Thyroid gland (tissue), 4 donors: ENCODE data around the gene TSC22D1. TPM values are rescaled to one million over a fixed set of nuclear protein-coding genes. Genes with fewer than 3 reads are reported as not detected.

Experiments
- DNase-seq, 2 donors: peaks; one replicate each; pipeline ENCODE4 v3.0.0-alpha.2; 2019
- H3K27ac ChIP-seq, 3 donors: fragments of 200-600 bp; sonication (generic); 1 replicate in 2 of 3; 2 replicates in 1 of 3; pipeline ENCODE4 v1.5.1; 2016 to 2019; ENCODE audit warnings: mild to moderate bottlenecking in 1 of 3, moderate library complexity in 1 of 3
- H3K27me3 ChIP-seq: fragments of 200-600 bp; sonication (generic); one replicate; pipeline ENCODE4 v1.5.1; 2019
- H3K36me3 ChIP-seq, 2 donors: fragments of 200-600 bp; sonication (generic); one replicate each; pipeline ENCODE4 v1.5.1; 2016 to 2019
- H3K4me1 ChIP-seq, 2 donors: fragments of 200-600 bp; sonication (generic); one replicate each; pipeline ENCODE4 v1.5.1; 2017 to 2019
- H3K4me3 ChIP-seq, 3 donors: fragments of 200-600 bp; sonication (generic); replicated peaks in 1 of 3; 1 replicate in 2 of 3; 2 replicates in 1 of 3; pipeline ENCODE4 v1.5.1; 2016; ENCODE audit warnings: mild to moderate bottlenecking in 1 of 3
- H3K9me3 ChIP-seq: fragments of 200-600 bp; sonication (generic); one replicate; pipeline ENCODE4 v1.5.1; 2017
- POLR2A ChIP-seq, 2 donors: fragments of 450-650 bp; IDR thresholded peaks; one replicate each; pipeline ENCODE4 v1.6.1; 2017; ENCODE audit warnings: antibody characterized with exemption in 2 of 2, mild to moderate bottlenecking in 2 of 2, moderate library complexity in 1 of 2
- WGBS, 2 donors: methylation state at CpG; one replicate each; pipeline ENCODE4 v1.1.5; 2017; 5-methylcytosine and 5-hydroxymethylcytosine counted together
- intact Hi-C: fragments of 100-400 bp; cut with DNase I; formaldehyde crosslinking; loops from one replicate; pipeline ENCODE4 v1.15.1; 2023
- total RNA-seq, 4 donors: library from RNA; depleted of rRNA; stranded (reverse); fragments of >200 nt; gene quantifications; one replicate each; pipeline ENCODE4 v1.2.3, GENCODE V29; 2016
- TF ChIP-seq, protein P1 (sequence below), 6 experiments: fragments of 200-600 bp in 3 of 6; fragments of 450-650 bp in 3 of 6; sonication (generic) in 3 of 6; IDR thresholded peaks; one replicate each; pipeline ENCODE4 v1.5.1; 2016 to 2019; ENCODE audit warnings: antibody characterized with exemption in 6 of 6, mild to moderate bottlenecking in 2 of 6, inconsistent platforms in 1 of 6, moderate library complexity in 1 of 6

The TSC22D1 gene
- total RNA-seq, 4 donors from 2014 or later: 78.0 to 103 (median 90.5) TPM

DNA sequence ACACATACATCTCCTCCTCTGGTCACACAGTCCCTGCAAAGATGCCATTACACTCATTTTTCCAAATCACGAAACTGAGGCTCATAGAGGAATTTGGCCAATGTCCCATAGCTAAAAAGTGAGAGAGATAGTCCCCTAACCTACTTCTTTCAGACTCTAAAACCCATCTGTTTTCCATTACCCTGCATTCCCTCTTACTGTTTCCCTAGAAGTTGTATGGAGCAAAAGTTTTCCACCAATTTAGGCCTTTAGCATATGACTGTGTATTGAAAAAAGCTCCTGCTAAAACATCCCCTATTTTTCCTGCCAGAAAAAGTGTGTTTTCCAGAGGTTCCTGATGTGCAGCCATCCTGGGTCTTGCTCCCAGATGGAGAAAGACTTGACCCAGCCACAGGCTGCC, 186.3 kb downstream of the TSC22D1 start:
- Histone ChIP-seq H3K27ac (no peak overlapping the region), H3K36me3 (no peaks in the 10 kb centered on the region), H3K4me1 (peaks cover 0 to 2% of the 10 kb centered on the region in 2 donors), H3K27me3 (no peaks in the 10 kb centered on the region), H3K9me3 (no peaks in the 10 kb centered on the region), H3K4me3 (no peak overlapping the region)
- no peak for DNase-seq
- WGBS, 2 donors: 84 to 89% methylated on average over 1 of the region's 1 CpG
- TF ChIP-seq POLR2A (IDR thresholded peaks at IDR 0.05): no peak
- TF ChIP-seq, protein P1, sequence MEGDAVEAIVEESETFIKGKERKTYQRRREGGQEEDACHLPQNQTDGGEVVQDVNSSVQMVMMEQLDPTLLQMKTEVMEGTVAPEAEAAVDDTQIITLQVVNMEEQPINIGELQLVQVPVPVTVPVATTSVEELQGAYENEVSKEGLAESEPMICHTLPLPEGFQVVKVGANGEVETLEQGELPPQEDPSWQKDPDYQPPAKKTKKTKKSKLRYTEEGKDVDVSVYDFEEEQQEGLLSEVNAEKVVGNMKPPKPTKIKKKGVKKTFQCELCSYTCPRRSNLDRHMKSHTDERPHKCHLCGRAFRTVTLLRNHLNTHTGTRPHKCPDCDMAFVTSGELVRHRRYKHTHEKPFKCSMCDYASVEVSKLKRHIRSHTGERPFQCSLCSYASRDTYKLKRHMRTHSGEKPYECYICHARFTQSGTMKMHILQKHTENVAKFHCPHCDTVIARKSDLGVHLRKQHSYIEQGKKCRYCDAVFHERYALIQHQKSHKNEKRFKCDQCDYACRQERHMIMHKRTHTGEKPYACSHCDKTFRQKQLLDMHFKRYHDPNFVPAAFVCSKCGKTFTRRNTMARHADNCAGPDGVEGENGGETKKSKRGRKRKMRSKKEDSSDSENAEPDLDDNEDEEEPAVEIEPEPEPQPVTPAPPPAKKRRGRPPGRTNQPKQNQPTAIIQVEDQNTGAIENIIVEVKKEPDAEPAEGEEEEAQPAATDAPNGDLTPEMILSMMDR (IDR thresholded peaks at IDR 0.05): no peak
- intact Hi-C loops: no loop called here

GRCh38 chr13:44389060-44389666, 187.0 kb downstream of the TSC22D1 start:
- H3K4me1 ChIP-seq: peaks cover 0 to 2% of the 10 kb centered on the region in 2 donors
- DNase-seq: no peak
- H3K9me3 ChIP-seq: no peaks in the 10 kb centered on the region
- WGBS, 2 donors: 76 to 89% methylated on average over 4 of the region's 4 CpGs
- no peak overlapping the region for H3K27ac ChIP-seq
- TF ChIP-seq, protein P1 (IDR thresholded peaks at IDR 0.05): no peak
- TF ChIP-seq POLR2A (IDR thresholded peaks at IDR 0.05): no peak
- intact Hi-C loops: no loop called here
- H3K4me3 ChIP-seq: no peak overlapping the region
- no peaks in the 10 kb centered on the region for H3K36me3 ChIP-seq
- no peaks in the 10 kb centered on the region for H3K27me3 ChIP-seq

DNA sequence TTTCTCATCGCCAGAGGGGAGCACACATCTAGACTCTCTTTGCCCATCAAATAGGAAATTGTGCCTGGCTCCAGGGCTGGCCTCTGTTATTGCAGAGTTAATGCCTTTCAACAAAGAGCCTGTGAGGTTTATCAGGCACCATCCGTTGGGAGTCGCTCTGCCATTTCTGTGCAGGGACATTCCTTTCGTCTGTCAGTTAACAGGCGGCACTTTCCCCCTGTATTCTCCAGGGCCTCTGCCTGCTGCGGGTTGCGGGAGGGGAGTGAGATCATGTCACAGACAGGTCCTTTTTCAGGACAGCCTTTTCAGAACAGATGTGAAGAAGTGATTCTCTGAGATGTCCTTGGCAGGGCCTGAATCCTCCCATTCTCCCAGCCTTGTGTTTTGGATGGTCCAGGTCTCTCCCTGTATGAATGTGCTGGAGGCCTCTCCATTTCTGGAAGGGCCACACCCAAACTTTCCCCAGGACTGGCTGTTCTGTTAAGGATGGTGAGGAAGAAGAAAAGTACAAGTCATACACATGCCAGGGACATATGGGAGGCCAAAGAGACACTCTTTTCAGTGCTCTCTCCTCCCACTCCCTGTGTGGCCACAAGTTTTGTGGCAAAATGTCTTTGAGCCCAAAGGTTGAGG, 187.6 kb downstream of the TSC22D1 start:
- Histone ChIP-seq H3K4me3 (no peak overlapping the region), H3K27ac (no peak overlapping the region), H3K4me1 (peaks cover 0 to 2% of the 10 kb centered on the region in 2 donors), H3K9me3 (no peaks in the 10 kb centered on the region), H3K36me3 (no peaks in the 10 kb centered on the region), H3K27me3 (no peaks in the 10 kb centered on the region)
- 78 to 82% methylated on average over 7 of the region's 7 CpGs for WGBS, 2 donors
- TF ChIP-seq, protein P1 (IDR thresholded peaks at IDR 0.05): no peak
- TF ChIP-seq POLR2A (IDR thresholded peaks at IDR 0.05): no peak
- intact Hi-C loops: no loop called here
- DNase-seq: no peak

- intact Hi-C loops: no loop called here
- WGBS, 2 donors: 75 to 76% methylated on average over 7 of the region's 7 CpGs
- TF ChIP-seq, protein P1 (IDR thresholded peaks at IDR 0.05): no peak
- no peak for TF ChIP-seq POLR2A (IDR thresholded peaks at IDR 0.05)
- no peak for DNase-seq
- H3K27me3 ChIP-seq: no peaks in the 10 kb centered on the region
- H3K4me1 ChIP-seq: no peaks in the 10 kb centered on the region
- H3K27ac ChIP-seq: no peak overlapping the region
- H3K9me3 ChIP-seq: no peaks in the 10 kb centered on the region
- H3K36me3 ChIP-seq: no peaks in the 10 kb centered on the region
- H3K4me3 ChIP-seq: no peak overlapping the region
Measured at GRCh38 chr13:44386913-44387556, 189.1 kb downstream of the TSC22D1 start.

DNA sequence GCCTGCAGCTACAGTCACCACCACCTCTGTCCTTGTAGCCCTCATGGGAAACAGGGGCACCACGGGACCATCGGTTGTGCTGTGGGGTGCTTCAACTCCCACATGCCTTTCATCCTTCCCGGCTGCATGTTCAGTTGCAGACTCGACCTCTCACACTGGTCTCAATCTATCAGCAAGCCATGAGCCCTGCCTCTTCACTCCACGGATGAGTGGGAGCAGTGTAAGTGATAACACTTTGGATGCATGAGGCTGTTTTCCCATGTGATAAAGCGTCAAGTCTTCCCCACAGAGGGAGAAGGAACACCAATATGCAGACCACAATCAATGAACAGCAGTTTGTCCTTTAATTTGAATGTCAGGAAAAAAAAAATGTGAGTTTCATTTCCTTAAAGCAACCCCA, 190.3 kb downstream of the TSC22D1 start:
- WGBS, 2 donors: 84 to 87% methylated on average over 6 of the region's 6 CpGs
- no peaks in the 10 kb centered on the region for H3K27me3 ChIP-seq
- H3K4me3 ChIP-seq: no peak overlapping the region
- no peaks in the 10 kb centered on the region for H3K4me1 ChIP-seq
- intact Hi-C loops: no loop called here
- no peaks in the 10 kb centered on the region for H3K36me3 ChIP-seq
- no peak for TF ChIP-seq POLR2A (IDR thresholded peaks at IDR 0.05)
- TF ChIP-seq, protein P1 (IDR thresholded peaks at IDR 0.05): no peak
- no peak overlapping the region for H3K27ac ChIP-seq
- no peak for DNase-seq
- H3K9me3 ChIP-seq: no peaks in the 10 kb centered on the region
